NB4 (cell line): ENCODE results near the gene COPE.

Source experiments
- DNase-seq: peaks from one replicate; pipeline ENCODE4 v3.0.0; 2010; ENCODE audit warnings: low read depth
- H3K4me3 ChIP-seq: one replicate; pipeline ENCODE4 v1.5.1; 2011; ENCODE audit warnings: mild to moderate bottlenecking, low read depth, low read length, moderate library complexity
- CTCF ChIP-seq: IDR thresholded peaks from one replicate; pipeline ENCODE4 v1.5.1; 2012; ENCODE audit warnings: low read depth, low read length
- MAX ChIP-seq: IDR thresholded peaks from 2 replicates; pipeline ENCODE4 v1.6.1; 2011; ENCODE audit warnings: low read depth, low read length
- MYC ChIP-seq: IDR thresholded peaks from 2 replicates; pipeline ENCODE4 v1.6.1; 2011; ENCODE audit warnings: low read depth, low read length
- POLR2A ChIP-seq: IDR thresholded peaks from 2 replicates; pipeline ENCODE4 v1.6.1; 2011; ENCODE audit warnings: mild to moderate bottlenecking; ENCODE audit not compliant: insufficient read length; ENCODE audit errors: extremely low read depth

Gene COPE

GRCh38 chr19:18942692-18943091 is 23.5 kb upstream of the COPE start:
- DNase-seq, result no peak
- TF ChIP-seq CTCF (no peak), MYC (no peak), MAX (no peak), POLR2A (no peak)
- peak overlapping the region; percentile 25 for H3K4me3 ChIP-seq

GRCh38 chr19:18941628-18942354 is 22.6 kb upstream of the COPE start:
- H3K4me3 ChIP-seq, result peak overlapping the region; percentile 78
- TF ChIP-seq MAX (no peak), POLR2A (no peak), CTCF (no peak), MYC (no peak)
- DNase-seq, result no peak

GRCh38 chr19:18940769-18941627 is 21.8 kb upstream of the COPE start, which contains the start of gene HOMER3:
Gene HOMER3, minus strand, starts transcription at chr19:18941217. Its CDS starts 2,235 bp downstream, at chr19:18938982.
- peak; percentile 74 for DNase-seq
- H3K4me3 ChIP-seq, result peak within 1 kb of the TSS; percentile 86
- TF ChIP-seq MAX, result no peak
- peak; percentile 20 for TF ChIP-seq POLR2A

- TF ChIP-seq POLR2A, result peak; percentile 54
- no peak for TF ChIP-seq MAX
- TF ChIP-seq MYC, result peak; percentile 49; the same call in 1 of the 2 replicates
- H3K4me3 ChIP-seq, result peak overlapping the region; percentile 86
- DNase-seq, result peak; percentile 83
Measured at GRCh38 chr19:18939922-18940768, 21.0 kb upstream of the COPE start.

GRCh38 chr19:18939163-18939562 is 20.0 kb upstream of the COPE start:
- H3K4me3 ChIP-seq, result peak overlapping the region; percentile 86
- no peak for TF ChIP-seq MAX
- TF ChIP-seq MYC, result no peak
- TF ChIP-seq CTCF, result no peak
- no peak for TF ChIP-seq POLR2A
- no peak for DNase-seq

GRCh38 chr19:18933297-18933696 is 14.1 kb upstream of the COPE start:
- TF ChIP-seq CTCF (no peak), POLR2A (no peak), MAX (no peak), MYC (no peak)
- DNase-seq, result no peak
- no peak overlapping the region for H3K4me3 ChIP-seq
